A549 (cell line): ENCODE measurements around the gene ORC4.

Experiments
- MYC ChIP-seq: IDR thresholded peaks from 2 replicates; pipeline ENCODE4 v1.6.1; 2012; ENCODE audit warnings: mild to moderate bottlenecking, inconsistent platforms, low read length, improper control_type of control experiment, borderline replicate concordance
- POLR2A ChIP-seq: IDR thresholded peaks from 2 replicates; pipeline ENCODE4 v1.6.1; 2012; ENCODE audit warnings: mild to moderate bottlenecking, low read length
- RAD21 ChIP-seq, 2 experiments: fragments of >200 bp in 1 of 2; sonication (Bioruptor Twin) in 1 of 2; formaldehyde crosslinking in 1 of 2; IDR thresholded peaks in 1 of 2; conservative IDR thresholded peaks in 1 of 2; 2 replicates in 1 of 2; 3 replicates in 1 of 2; pipeline ENCODE4 v1.6.1; 2012 to 2018; ENCODE audit warnings: inconsistent platforms in 1 of 2
- RCOR1 ChIP-seq: fragments of 150-350 bp; IDR thresholded peaks from 2 replicates; pipeline ENCODE4 v1.6.1; 2014; ENCODE audit warnings: antibody characterized with exemption, low read length, low read depth
- TFCP2L1 ChIP-seq: fragments of 250-450 bp; sonication (Bioruptor Pico); IDR thresholded peaks from 2 replicates; pipeline ENCODE4 v1.5.0; 2021; ENCODE audit warnings: mild to moderate bottlenecking
- TF ChIP-seq, protein P1 (sequence below): fragments of >200 bp; sonication (Bioruptor Twin); formaldehyde crosslinking; IDR thresholded peaks from 3 replicates; pipeline ENCODE4 v1.5.1; 2016
- TF ChIP-seq, protein P2 (sequence below): fragments of 200-600 bp; sonication (generic); IDR thresholded peaks from 2 replicates; pipeline ENCODE4 v1.6.1; 2016; ENCODE audit warnings: antibody characterized with exemption, mild to moderate bottlenecking, moderate library complexity

DNA sequence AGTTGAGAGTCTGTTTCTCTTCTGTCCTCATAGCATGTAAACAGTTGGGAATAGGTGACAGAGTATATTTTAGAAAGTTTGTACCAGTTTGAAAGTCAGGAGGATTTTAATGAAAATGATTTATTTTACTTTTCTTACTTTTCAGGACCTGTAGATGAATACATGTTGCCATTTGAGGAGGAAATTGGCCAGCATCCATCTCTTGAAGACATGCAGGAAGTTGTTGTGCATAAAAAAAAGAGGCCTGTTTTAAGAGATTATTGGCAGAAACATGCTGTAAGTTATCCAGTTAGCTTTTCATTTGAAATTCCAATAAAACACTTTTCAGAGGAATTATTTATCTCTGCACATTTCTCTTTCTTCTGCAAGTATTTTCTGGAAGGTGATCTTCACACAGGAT, 94.7 kb downstream of the ORC4 start:
- TF ChIP-seq, protein P1, sequence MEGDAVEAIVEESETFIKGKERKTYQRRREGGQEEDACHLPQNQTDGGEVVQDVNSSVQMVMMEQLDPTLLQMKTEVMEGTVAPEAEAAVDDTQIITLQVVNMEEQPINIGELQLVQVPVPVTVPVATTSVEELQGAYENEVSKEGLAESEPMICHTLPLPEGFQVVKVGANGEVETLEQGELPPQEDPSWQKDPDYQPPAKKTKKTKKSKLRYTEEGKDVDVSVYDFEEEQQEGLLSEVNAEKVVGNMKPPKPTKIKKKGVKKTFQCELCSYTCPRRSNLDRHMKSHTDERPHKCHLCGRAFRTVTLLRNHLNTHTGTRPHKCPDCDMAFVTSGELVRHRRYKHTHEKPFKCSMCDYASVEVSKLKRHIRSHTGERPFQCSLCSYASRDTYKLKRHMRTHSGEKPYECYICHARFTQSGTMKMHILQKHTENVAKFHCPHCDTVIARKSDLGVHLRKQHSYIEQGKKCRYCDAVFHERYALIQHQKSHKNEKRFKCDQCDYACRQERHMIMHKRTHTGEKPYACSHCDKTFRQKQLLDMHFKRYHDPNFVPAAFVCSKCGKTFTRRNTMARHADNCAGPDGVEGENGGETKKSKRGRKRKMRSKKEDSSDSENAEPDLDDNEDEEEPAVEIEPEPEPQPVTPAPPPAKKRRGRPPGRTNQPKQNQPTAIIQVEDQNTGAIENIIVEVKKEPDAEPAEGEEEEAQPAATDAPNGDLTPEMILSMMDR = no peak
- TF ChIP-seq RCOR1 = no peak
- TF ChIP-seq, protein P2, sequence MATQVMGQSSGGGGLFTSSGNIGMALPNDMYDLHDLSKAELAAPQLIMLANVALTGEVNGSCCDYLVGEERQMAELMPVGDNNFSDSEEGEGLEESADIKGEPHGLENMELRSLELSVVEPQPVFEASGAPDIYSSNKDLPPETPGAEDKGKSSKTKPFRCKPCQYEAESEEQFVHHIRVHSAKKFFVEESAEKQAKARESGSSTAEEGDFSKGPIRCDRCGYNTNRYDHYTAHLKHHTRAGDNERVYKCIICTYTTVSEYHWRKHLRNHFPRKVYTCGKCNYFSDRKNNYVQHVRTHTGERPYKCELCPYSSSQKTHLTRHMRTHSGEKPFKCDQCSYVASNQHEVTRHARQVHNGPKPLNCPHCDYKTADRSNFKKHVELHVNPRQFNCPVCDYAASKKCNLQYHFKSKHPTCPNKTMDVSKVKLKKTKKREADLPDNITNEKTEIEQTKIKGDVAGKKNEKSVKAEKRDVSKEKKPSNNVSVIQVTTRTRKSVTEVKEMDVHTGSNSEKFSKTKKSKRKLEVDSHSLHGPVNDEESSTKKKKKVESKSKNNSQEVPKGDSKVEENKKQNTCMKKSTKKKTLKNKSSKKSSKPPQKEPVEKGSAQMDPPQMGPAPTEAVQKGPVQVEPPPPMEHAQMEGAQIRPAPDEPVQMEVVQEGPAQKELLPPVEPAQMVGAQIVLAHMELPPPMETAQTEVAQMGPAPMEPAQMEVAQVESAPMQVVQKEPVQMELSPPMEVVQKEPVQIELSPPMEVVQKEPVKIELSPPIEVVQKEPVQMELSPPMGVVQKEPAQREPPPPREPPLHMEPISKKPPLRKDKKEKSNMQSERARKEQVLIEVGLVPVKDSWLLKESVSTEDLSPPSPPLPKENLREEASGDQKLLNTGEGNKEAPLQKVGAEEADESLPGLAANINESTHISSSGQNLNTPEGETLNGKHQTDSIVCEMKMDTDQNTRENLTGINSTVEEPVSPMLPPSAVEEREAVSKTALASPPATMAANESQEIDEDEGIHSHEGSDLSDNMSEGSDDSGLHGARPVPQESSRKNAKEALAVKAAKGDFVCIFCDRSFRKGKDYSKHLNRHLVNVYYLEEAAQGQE = no peak
- TF ChIP-seq MYC = no peak
- TF ChIP-seq TFCP2L1 (CRISPR knock-in tag) = no peak
- TF ChIP-seq RAD21 (conservative IDR thresholded peaks at IDR 0.05 in 1 of 2, IDR thresholded peaks at IDR 0.05 in 1 of 2) = no peak
- no peak for TF ChIP-seq POLR2A
